ENCODE results near the gene USF2. TPM values are rescaled to one million over a fixed set of nuclear protein-coding genes. Genes with fewer than 3 reads are reported as not detected.

The USF2 gene
- total and polyA plus RNA-seq, 2 of the 8 experiments (the other 6 are each of a cell fraction or from before 2014, with no cell fraction given), result 74.1 to 109 TPM

DNA sequence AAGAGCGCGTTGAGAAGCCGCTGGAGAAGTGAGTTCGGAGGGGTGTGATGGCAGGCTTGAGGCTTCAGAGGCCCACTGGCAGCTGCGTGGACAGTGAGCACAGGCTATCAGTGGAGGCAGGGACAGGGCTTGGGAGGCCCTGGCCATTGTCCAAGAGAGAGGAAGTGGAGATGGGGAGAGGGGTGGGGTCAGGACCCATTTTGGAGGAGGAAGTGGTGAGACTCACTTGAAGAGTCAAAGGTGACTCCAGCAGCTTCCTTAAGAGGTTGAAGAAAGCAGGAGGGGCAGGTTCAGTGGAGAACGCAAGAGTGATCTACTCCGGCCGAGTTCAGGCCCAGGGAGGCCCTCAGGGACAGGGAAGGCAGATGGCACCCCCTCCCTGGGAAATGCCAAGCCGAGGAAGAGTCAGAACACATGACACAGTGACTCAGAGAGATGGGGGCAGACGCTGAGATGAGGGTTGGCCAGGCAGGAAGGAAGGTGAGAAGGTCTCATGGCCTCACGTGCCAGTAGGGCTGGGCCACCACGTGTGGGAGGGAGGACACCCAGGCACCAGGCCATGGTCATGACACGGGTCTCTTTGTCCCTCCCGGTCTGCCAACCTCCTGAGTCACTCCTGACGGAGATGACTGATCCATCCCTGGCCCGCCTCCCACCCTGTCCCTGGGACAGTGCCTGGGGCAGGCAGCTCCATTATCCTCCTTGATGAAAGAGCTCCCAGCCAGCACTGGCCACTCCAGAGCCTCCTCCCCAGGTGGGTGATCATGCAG is 50.1 kb downstream of the USF2 start:
- CTCF ChIA-PET (ENCODE audit: partially characterized antibody), result interaction anchor here (1.0 to 2.2 kb wide), 6 partner anchors 9 to 168 kb away, joined by 3 to 7 read pairs (median 4); no protein-coding TSS in a partner anchor
- Histone ChIP-seq H3K9me3 (ENCODE audit: insufficient read depth in 2 of 2, low read depth in 1 of 2, low read length in 1 of 2) (0 out of 4 replicates have a peak, but pooled peaks cover 0 to 2% of the 10 kb centered on the region in 2 experiments), H2AFZ (ENCODE audit: low read length) (no peak overlapping the region), H3K9ac (replicated peaks in 1 of 4; ENCODE audit: extremely low read depth in 1 of 4, low read depth in 3 of 4, low read length in 3 of 4) (no peak overlapping the region), H3K4me3 (ENCODE audit: extremely low read depth in 1 of 4, insufficient read depth in 2 of 4, low read depth in 3 of 4, low read length in 4 of 4) (no peak overlapping the region), H3K36me3 (ENCODE audit: control insufficient read depth in 2 of 4, insufficient read depth in 4 of 4, low read length in 3 of 4) (no peaks in the 10 kb centered on the region), H2BK20ac (ENCODE audit: low read length) (0 out of 2 replicates have a peak overlapping the region, but pooled peaks have one; percentile 32), H3K4me2 (ENCODE audit: insufficient read depth in 1 of 2, low read depth in 2 of 2, low read length in 2 of 2) (no peak overlapping the region), H3K4ac (replicated peaks; ENCODE audit: insufficient read length, low read depth, low read length) (no peak overlapping the region), H3K4me1 (replicated peaks in 1 of 4; ENCODE audit: control insufficient read depth in 3 of 4, insufficient read depth in 4 of 4, low read length in 3 of 4) (no peaks in the 10 kb centered on the region), H3K23me2 (ENCODE audit: low read depth, low read length) (no peaks in the 10 kb centered on the region), H2BK15ac (ENCODE audit: low read length) (no peak overlapping the region), H2BK120ac (replicated peaks; ENCODE audit: low read depth, low read length) (no peak overlapping the region), H4K5ac (ENCODE audit: insufficient read length, low read depth, low read length) (no peak overlapping the region), H3K18ac (ENCODE audit: extremely low read depth, low read length) (no peak overlapping the region), H3K79me2 (ENCODE audit: control insufficient read depth in 1 of 2, insufficient read depth in 2 of 2, low read length in 2 of 2) (no peaks in the 10 kb centered on the region), H2AK5ac (ENCODE audit: low read depth, low read length) (no peak overlapping the region), H3K27me3 (replicated peaks in 1 of 4; ENCODE audit: control insufficient read depth in 3 of 4, extremely low read depth in 1 of 4, insufficient read depth in 3 of 4, low read length in 3 of 4) (no peaks in the 10 kb centered on the region), H3K27ac (ENCODE audit: low read depth, low read length) (no peak overlapping the region), H4K20me1 (replicated peaks in 1 of 2; ENCODE audit: control insufficient read depth in 1 of 2, insufficient read depth in 2 of 2, low read length in 2 of 2) (no peaks in the 10 kb centered on the region), H3K56ac (replicated peaks; ENCODE audit: insufficient read length, low read depth, low read length) (no peak overlapping the region), H2BK5ac (ENCODE audit: low read depth, low read length) (no peak overlapping the region), H3K79me1 (ENCODE audit: low read depth, low read length) (no peaks in the 10 kb centered on the region), H4K91ac (replicated peaks; ENCODE audit: insufficient read length, low read length) (no peak overlapping the region), H3K14ac (ENCODE audit: insufficient read length) (no peak overlapping the region), H4K8ac (ENCODE audit: extremely low read depth, insufficient read depth, low read length) (no peak overlapping the region), H2BK12ac (ENCODE audit: low read depth, low read length) (peak overlapping the region; percentile 87; the same call in 1 of the 2 replicates), H3K23ac (ENCODE audit: insufficient read length) (no peak overlapping the region)
- 93% methylated on average over 14 of the region's 16 CpGs; no CpG with 5 or more reads in 1 of the 2 experiments for WGBS, 2 experiments (ENCODE audit: extremely low coverage in 1 of 2, insufficient coverage in 1 of 2, insufficient read length in 1 of 2, insufficient replicate concordance in 2 of 2, low coverage in 1 of 2, low lambda C conversion rate in 2 of 2, missing lambda C conversion rate in 1 of 2)
- DNase-seq (ENCODE audit: low read depth in 1 of 2, low spot score in 2 of 2) (no peak), FAIRE-seq (no peak)
- POLR2A ChIA-PET (ENCODE audit: partially characterized antibody), result no interaction called here
- TF ChIP-seq SUZ12 (IDR thresholded peaks at IDR 0.05; ENCODE audit: low read length) (no peak), POLR2AphosphoS5 (IDR thresholded peaks at IDR 0.05; ENCODE audit: low read depth, low read length) (no peak), BACH1 (IDR thresholded peaks at IDR 0.05; ENCODE audit: low read length) (no peak), CHD2 (IDR thresholded peaks at IDR 0.05; ENCODE audit: low read length) (no peak), ASH2L (IDR thresholded peaks at IDR 0.05; ENCODE audit: low read length) (no peak), POU5F1 (IDR thresholded peaks at IDR 0.05; ENCODE audit: low read depth, low read length) (no peak), TAF1 (IDR thresholded peaks at IDR 0.05; ENCODE audit: low read depth, low read length) (no peak), POLR2A (IDR thresholded peaks at IDR 0.05; ENCODE audit: control extremely low read depth in 1 of 2, low read depth in 2 of 2, low read length in 2 of 2) (no peak), CREB1 (IDR thresholded peaks at IDR 0.05) (no peak), NANOG (IDR thresholded peaks at IDR 0.05; ENCODE audit: insufficient read depth, low read depth, low read length, poor library complexity, severe bottlenecking) (no peak)
- TF ChIP-seq, protein P1, sequence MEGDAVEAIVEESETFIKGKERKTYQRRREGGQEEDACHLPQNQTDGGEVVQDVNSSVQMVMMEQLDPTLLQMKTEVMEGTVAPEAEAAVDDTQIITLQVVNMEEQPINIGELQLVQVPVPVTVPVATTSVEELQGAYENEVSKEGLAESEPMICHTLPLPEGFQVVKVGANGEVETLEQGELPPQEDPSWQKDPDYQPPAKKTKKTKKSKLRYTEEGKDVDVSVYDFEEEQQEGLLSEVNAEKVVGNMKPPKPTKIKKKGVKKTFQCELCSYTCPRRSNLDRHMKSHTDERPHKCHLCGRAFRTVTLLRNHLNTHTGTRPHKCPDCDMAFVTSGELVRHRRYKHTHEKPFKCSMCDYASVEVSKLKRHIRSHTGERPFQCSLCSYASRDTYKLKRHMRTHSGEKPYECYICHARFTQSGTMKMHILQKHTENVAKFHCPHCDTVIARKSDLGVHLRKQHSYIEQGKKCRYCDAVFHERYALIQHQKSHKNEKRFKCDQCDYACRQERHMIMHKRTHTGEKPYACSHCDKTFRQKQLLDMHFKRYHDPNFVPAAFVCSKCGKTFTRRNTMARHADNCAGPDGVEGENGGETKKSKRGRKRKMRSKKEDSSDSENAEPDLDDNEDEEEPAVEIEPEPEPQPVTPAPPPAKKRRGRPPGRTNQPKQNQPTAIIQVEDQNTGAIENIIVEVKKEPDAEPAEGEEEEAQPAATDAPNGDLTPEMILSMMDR (IDR thresholded peaks at IDR 0.05; ENCODE audit: control extremely low read depth in 1 of 3, insufficient read depth in 1 of 3, low read depth in 1 of 3, low read length in 3 of 3), result no peak

Data from H1 (cell line).